Measurements from ENCODE around the gene RNF220.

- TF ChIP-seq CTCF (IDR thresholded peaks at IDR 0.05): no peak
- TF ChIP-seq POLR2AphosphoS5 (IDR thresholded peaks at IDR 0.05): no peak
Observed at GRCh38 chr1:44672961-44673674, 268.1 kb downstream of the RNF220 start.
